Measurements from ENCODE around the gene FAM107B. TPM values are rescaled to one million over a fixed set of nuclear protein-coding genes. Genes with fewer than 3 reads are reported as not detected.

FAM107B gene
- total and polyA plus RNA-seq, 2 of the 8 experiments (the other 6 are each of a cell fraction or from before 2014, with no cell fraction given) = 7.5 to 28.1 TPM

DNA sequence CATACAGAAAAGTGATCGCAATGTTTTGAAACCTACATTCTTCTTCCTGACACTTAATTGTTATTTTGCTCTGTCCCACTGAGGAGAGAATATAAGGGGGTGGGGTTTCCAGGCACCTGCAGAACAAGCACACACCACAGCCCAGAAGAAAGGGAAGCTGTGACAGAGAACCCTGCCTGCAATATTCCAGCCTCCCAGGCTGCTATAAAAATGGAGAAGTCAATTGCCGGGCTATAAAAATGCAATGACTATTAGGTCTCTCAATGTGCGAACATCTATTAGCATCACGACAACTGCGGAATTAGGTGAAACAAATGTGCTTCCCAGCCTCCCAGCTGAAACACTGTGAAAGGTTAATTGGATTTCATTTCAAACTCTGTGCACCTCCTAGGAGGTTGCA is 298.7 kb downstream of the FAM107B start (continued):
- TF ChIP-seq RXRA (IDR thresholded peaks at IDR 0.05; ENCODE audit: insufficient read depth, low read depth, low read length) (no peak), JUND (IDR thresholded peaks at IDR 0.05; ENCODE audit: low read length) (no peak), SIX5 (IDR thresholded peaks at IDR 0.05; ENCODE audit: low read depth, low read length) (no peak), KDM4A (IDR thresholded peaks at IDR 0.05; ENCODE audit: low read depth, low read length, severe bottlenecking) (no peak), TBP (IDR thresholded peaks at IDR 0.05; ENCODE audit: low read depth, low read length) (no peak)

Data from H1 (cell line).